T-helper 1 cell treated with Interleukin-12 subunit alpha and Interleukin-12 subunit beta and Interleukin-4 antibody, amounts not matched to agents 30 ng/mL and 1 ng/mL, for 36 hours (primary cell): Measurements from ENCODE around the gene MYCBP. TPM values are rescaled to one million over a fixed set of nuclear protein-coding genes. Genes with fewer than 3 reads are reported as not detected.
"Not testable (repeated sequence)": the region's sequence is repeated elsewhere in the genome, so short reads cannot be mapped to it uniquely, and the experiment has no call there.

Experiments used
- intact Hi-C: fragments of 100-400 bp; cut with micrococcal nuclease; formaldehyde crosslinking; loops from one replicate; pipeline ENCODE4 v1.15.1; 2024
- total RNA-seq: library from RNA; stranded (reverse); gene quantifications from 2 replicates; pipeline ENCODE4 v1.2.3, GENCODE V29; 2022

The MYCBP gene
- total RNA-seq, result 30.9 and 41.7 TPM in 2 replicates

- intact Hi-C loops, result loop anchor here (1.0 to 5.0 kb wide), 10 partner anchors 14 to 1183 kb away; partner anchors contain the start of genes AKIRIN1, NDUFS5, PABPC4 and RRAGC
These were observed at the start of gene MYCBP for GRCh38 chr1:38873027-38873969. MYCBP (minus strand) TSS chr1:38873348; CDS start chr1:38873305, 43 bp downstream.

- intact Hi-C loops, result no loop called here
These were observed 46.0 kb upstream of the MYCBP start for GRCh38 chr1:38919130-38919529.

GRCh38 chr1:38918568-38918967 is 45.4 kb upstream of the MYCBP start:
- intact Hi-C loops, result no loop called here

- intact Hi-C loops, result no loop called here
These were observed 44.6 kb upstream of the MYCBP start for GRCh38 chr1:38917772-38918171.

GRCh38 chr1:38917337-38917736 is 44.2 kb upstream of the MYCBP start:
- intact Hi-C loops, result no loop called here

- intact Hi-C loops, result no loop called here
These were observed 42.3 kb upstream of the MYCBP start for GRCh38 chr1:38915352-38915948.

- intact Hi-C loops, result not testable (repeated sequence)
These were observed 41.8 kb upstream of the MYCBP start for GRCh38 chr1:38914908-38915307.

- intact Hi-C loops, result no loop called here
These were observed 35.7 kb upstream of the MYCBP start for GRCh38 chr1:38908821-38909220.

GRCh38 chr1:38905985-38906384 is 32.8 kb upstream of the MYCBP start:
- intact Hi-C loops, result no loop called here

- intact Hi-C loops, result no loop called here
These were observed 26.4 kb upstream of the MYCBP start for GRCh38 chr1:38899560-38899959.

- intact Hi-C loops, result no loop called here
These were observed 25.6 kb upstream of the MYCBP start for GRCh38 chr1:38898653-38899230.

- intact Hi-C loops, result no loop called here
These were observed 23.0 kb upstream of the MYCBP start for GRCh38 chr1:38896169-38896568.

- intact Hi-C loops, result no loop called here
These were observed 19.8 kb upstream of the MYCBP start for GRCh38 chr1:38892976-38893375.

GRCh38 chr1:38891753-38892152 is 18.6 kb upstream of the MYCBP start:
- intact Hi-C loops, result no loop called here

GRCh38 chr1:38889589-38889988 is 16.4 kb upstream of the MYCBP start:
- intact Hi-C loops, result no loop called here

GRCh38 chr1:38888423-38889333 is 15.5 kb upstream of the MYCBP start:
- intact Hi-C loops, result no loop called here

GRCh38 chr1:38885092-38885491 is 11.9 kb upstream of the MYCBP start:
- intact Hi-C loops, result no loop called here

- intact Hi-C loops, result no loop called here
These were observed 8.3 kb upstream of the MYCBP start, which contains the start of gene GJA9 for GRCh38 chr1:38881487-38881886. GJA9 (minus strand) TSS chr1:38881587; CDS start chr1:38876098, 5,489 bp downstream.

GRCh38 chr1:38875811-38876210 is 2.7 kb upstream of the MYCBP start:
- intact Hi-C loops, result no loop called here

GRCh38 chr1:38872401-38873026 is 634 bp downstream of the MYCBP start:
- intact Hi-C loops, result loop anchor here (1.0 to 5.0 kb wide), 10 partner anchors 13 to 1182 kb away; partner anchors contain the start of genes AKIRIN1, NDUFS5, PABPC4 and RRAGC
